Right ventricle myocardium inferior (tissue), 1 donor: ENCODE data around the gene APC2. TPM values are rescaled to one million over a fixed set of nuclear protein-coding genes. Genes with fewer than 3 reads are reported as not detected.
"Not testable (repeated sequence)": the region's sequence is repeated elsewhere in the genome, so short reads cannot be mapped to it uniquely, and the experiment has no call there.

Source experiments
- ATAC-seq: fragments of 200-7000 bp; cut with Tn5 transposase; one replicate; pipeline ENCODE4 v1.9.1; 2020; ENCODE audit warnings: mild to moderate bottlenecking, moderate library complexity
- DNase-seq: peaks from one replicate; pipeline ENCODE4 v3.0.0; 2021; ENCODE audit errors: missing footprints
- intact Hi-C: fragments of 100-400 bp; cut with DNase I; formaldehyde crosslinking; loops from one replicate; pipeline ENCODE4 v1.11.0; 2022
- total RNA-seq: library from RNA; stranded (reverse); fragmentation: NEBNext Ultra II Directional; extraction: Animal tissue kit (Norgen Biotek cat#: 25700); gene quantifications from one replicate; pipeline ENCODE4 v1.2.1, GENCODE V29; 2021
- donor health status: DM: no; HTN: yes; CAD: no; lungs with severe emphysema.

Gene APC2
- total RNA-seq, 1 donor from 2014 or later = 0.14 TPM

GRCh38 chr19:1510442-1510806, 60.5 kb downstream of the APC2 start:
- ATAC-seq = no peak
- intact Hi-C loops = loop anchor here (5.0 kb wide), 1 partner anchor 63 kb away; no protein-coding TSS in a partner anchor

GRCh38 chr19:1510807-1511206, 60.9 kb downstream of the APC2 start:
- DNase-seq (no peak), ATAC-seq (no peak)
- intact Hi-C loops = loop anchor here (5.0 kb wide), 1 partner anchor 64 kb away; no protein-coding TSS in a partner anchor

More at GRCh38 chr19:1510442-1510806, 60.5 kb downstream of the APC2 start:
- DNase-seq = no peak

DNA sequence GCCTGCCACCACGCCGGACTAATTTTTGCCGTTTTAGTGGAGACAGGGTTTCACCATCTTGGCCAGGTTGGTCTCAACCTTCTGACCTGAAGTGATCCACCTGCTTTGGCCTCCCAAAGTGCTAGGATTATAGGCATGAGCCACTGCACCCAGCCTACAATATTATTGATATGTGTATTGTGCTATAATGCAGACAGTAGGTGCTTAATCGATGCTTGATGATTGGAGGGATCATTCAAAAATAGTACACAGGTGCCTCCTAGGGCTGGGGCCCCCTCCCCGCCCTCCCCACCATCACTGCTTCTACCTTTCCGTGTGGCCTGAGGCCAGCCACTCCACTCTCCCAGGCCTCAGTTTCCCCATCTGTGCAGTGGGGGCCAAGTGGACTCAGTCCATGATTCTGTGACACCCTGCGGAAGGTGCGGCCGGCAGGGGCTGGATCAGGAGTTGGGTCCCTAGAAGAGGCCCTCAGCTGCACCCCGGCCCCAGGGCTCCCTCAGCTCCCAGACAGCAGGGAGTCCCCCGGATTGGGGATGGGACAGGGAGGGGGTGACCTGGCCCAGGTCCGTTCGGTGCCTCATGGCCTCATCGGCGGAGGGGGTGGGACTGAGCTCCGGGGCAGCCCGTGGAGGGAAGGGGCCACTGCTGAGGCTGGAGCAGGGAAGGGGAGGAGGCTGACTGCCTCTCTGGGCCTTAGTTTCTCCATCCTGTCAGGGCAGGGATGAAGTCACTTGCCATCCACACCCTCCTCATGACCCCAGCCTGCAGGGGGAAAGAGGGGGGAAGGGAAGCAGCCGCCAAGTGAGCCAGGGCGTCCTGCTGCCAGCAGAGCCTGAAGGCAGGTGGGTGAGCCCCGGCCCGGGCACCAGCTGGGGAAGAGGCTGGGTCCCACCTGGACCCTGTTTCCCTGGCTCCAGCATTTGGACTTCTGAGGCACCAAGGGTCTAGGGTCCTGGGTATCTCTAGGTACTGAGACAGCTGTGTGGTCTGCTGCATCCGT, 61.7 kb downstream of the APC2 start:
- ATAC-seq = no peak
- DNase-seq = no peak
- intact Hi-C loops = loop anchor here (5.0 kb wide), 1 partner anchor 64 kb away; no protein-coding TSS in a partner anchor

DNA sequence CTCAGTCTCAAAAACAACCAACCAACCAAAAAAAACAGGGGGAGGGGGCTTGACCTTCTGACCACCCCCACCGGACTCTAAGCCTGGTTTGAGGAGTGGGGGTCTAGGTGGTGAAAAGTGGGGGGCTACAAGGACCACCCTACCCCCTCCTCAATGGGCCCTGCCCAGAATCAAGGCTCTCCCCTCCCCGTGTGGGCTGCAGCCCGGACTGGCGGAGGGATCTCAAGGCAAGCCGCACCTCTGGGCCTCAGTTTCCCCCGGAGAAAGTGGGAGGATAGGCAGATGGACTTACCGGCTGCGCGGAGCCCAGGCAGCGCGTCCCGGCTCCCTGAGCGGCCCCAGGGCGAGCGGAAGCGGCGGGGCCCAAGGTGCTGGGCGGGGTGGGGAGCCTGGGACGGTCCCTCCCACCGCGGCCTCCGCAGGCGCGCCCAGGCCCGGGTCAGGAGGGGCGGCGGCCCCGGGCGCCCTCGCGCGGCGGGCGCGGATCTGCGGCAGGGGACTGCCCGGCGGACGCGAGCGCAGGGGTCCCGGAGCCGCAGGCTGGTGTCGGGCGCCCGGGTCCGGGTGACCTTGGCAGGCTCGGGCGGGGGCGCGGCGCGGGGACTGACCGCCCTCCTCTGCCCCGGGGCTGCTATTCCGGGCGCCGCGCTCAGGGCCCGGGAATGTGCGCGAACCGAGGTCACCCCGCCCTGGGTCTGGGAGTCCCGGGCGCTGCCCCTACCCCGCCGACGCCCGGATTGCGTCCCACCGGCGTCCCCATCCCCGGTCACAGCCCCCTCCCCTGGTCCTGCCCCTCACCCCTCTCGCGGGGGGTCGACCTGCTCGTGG, 63.0 kb downstream of the APC2 start, which contains the start of gene ADAMTSL5:
Gene ADAMTSL5 (minus strand): TSS at position 349 of the 828 bp plus-strand sequence. CDS start 2,076 bp downstream, outside the sequence.
- intact Hi-C loops = loop anchor here (5.0 kb wide), 1 partner anchor 66 kb away; no protein-coding TSS in a partner anchor
- peak; percentile 69 for ATAC-seq
- no peak for DNase-seq

DNA sequence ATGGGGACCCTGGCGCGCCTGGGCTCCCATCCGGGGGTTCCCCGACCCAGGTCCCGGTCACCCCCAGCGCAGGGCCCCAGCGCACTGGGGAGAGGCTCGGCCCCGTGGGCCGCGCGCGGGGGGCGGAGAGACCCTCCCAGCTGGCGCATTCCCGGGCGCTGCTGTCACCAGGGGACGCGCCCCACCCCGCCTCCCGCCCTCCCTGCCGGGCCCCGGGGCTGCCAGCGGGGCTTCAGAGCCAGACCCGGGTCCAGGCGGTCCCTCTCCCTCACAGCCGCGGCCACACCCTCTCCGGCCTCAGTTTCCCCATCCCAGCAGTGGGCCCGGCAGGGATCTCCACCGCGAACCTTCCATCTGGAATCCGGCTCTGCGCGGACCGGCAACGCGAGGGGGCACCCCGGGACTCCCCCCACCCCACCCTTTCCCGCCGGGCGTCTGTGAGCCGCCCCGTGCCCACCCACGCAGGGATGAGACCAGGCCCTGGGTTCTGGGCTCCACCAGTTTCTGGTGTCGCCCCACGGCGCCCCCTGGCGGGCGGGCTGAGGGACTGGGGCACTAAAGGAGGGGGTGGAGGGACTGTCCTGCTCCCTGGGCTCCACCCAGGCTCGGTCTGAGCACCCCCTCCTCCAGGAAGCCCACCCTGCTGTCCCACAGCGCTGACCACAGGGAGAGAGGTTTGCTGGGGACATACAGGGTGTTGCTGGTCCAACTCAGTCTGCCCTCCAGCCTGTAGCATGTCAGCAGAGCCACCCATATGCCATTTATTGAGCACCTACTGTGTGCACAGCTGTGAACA, 63.8 kb downstream of the APC2 start:
- ATAC-seq = peak; percentile 49
- intact Hi-C loops = loop anchor here (5.0 kb wide), 1 partner anchor 66 kb away; no protein-coding TSS in a partner anchor
- DNase-seq = no peak

- ATAC-seq = no peak
- intact Hi-C loops = loop anchor here (5.0 kb wide), 1 partner anchor 67 kb away; no protein-coding TSS in a partner anchor
Measured at GRCh38 chr19:1514295-1514661, 64.4 kb downstream of the APC2 start.

GRCh38 chr19:1514986-1515721, 65.2 kb downstream of the APC2 start:
- intact Hi-C loops = loop anchor here (5.0 kb wide), 1 partner anchor 68 kb away; no protein-coding TSS in a partner anchor
- ATAC-seq (no peak), DNase-seq (no peak)

More at GRCh38 chr19:1514295-1514661, 64.4 kb downstream of the APC2 start:
- no peak for DNase-seq

DNA sequence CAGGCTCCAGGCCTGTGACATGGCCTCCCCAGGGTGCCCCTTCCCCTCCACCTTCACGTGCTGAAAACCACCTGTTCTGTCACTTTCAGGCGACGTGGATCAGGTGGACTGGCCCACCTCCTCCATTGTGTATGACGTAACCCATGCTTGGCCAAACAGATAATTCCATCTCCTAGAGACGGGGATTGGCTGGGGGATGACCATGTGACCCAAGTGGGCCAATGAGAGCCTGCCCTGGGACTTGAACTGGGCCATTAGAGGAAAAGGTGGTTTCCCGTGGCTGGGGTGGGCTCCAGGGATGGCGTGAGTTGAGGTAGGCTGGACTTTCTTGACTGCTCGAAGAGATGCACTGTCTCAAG, 66.5 kb downstream of the APC2 start:
- DNase-seq (no peak), ATAC-seq (no peak)
- intact Hi-C loops = no loop called here

GRCh38 chr19:1518471-1518870, 68.5 kb downstream of the APC2 start:
- no peak for ATAC-seq
- intact Hi-C loops = no loop called here
- DNase-seq = no peak

GRCh38 chr19:1519802-1520201, 69.9 kb downstream of the APC2 start:
- ATAC-seq, DNase-seq, intact Hi-C loops: not testable (repeated sequence)

GRCh38 chr19:1520203-1520780, 70.4 kb downstream of the APC2 start:
- no peak for ATAC-seq
- no peak for DNase-seq
- intact Hi-C loops = no loop called here

GRCh38 chr19:1521636-1522035, 71.7 kb downstream of the APC2 start:
- DNase-seq (no peak), ATAC-seq (peak; percentile 21)
- intact Hi-C loops = no loop called here

GRCh38 chr19:1522061-1522460, 72.1 kb downstream of the APC2 start:
- ATAC-seq (no peak), DNase-seq (no peak)
- intact Hi-C loops = no loop called here

DNA sequence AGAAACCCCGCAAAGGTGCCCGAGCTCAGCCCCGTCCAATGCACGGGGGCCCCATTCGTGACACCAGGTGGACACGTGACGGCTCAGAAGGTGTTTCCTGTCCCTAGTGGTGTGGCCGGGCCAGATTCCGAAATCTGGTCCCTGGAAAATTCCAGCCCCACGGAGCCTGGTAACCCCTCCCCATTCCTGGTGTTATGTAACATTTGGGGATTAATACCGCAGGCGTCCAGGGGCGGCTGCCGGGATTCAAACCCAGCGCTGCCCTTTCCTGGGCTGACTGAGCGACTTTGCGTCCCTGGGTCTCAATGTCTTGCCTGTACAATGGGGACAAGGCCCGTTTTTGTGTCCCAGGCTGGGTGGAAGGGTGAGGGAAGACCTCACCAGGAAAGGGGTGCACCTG, 72.9 kb downstream of the APC2 start:
- ATAC-seq (no peak), DNase-seq (no peak)
- intact Hi-C loops = no loop called here
